IPS-15b (cell line): Measurements from ENCODE around the gene C1RL.

Source experiments
- H3K27me3 ChIP-seq: one replicate; pipeline ENCODE4 v1.6.1; 2013; ENCODE audit warnings: low read length; ENCODE audit not compliant: control insufficient read depth, insufficient read depth
- H3K36me3 ChIP-seq: one replicate; pipeline ENCODE4 v1.6.1; 2013; ENCODE audit warnings: low read length; ENCODE audit not compliant: control insufficient read depth, insufficient read depth
- H3K4me1 ChIP-seq: one replicate; pipeline ENCODE4 v1.6.1; 2013; ENCODE audit warnings: mild to moderate bottlenecking, low read length; ENCODE audit not compliant: control insufficient read depth, insufficient read depth
- H3K4me3 ChIP-seq: one replicate; pipeline ENCODE4 v1.5.1; 2013; ENCODE audit warnings: low read depth, low read length
- H3K9ac ChIP-seq: one replicate; pipeline ENCODE4 v1.6.1; 2013; ENCODE audit warnings: low read depth, mild to moderate bottlenecking, low read length
- H3K9me3 ChIP-seq: one replicate; pipeline ENCODE4 v1.6.1; 2013; ENCODE audit warnings: mild to moderate bottlenecking, low read length; ENCODE audit not compliant: control insufficient read depth, insufficient read depth

Gene C1RL

GRCh38 chr12:7083125-7083524 lies 25.9 kb downstream of the C1RL start:
- Histone ChIP-seq H3K9me3 (no peaks in the 10 kb centered on the region), H3K4me3 (no peak overlapping the region)

GRCh38 chr12:7081037-7081436 lies 28.0 kb downstream of the C1RL start:
- Histone ChIP-seq H3K27me3 (no peaks in the 10 kb centered on the region), H3K9me3 (no peaks in the 10 kb centered on the region), H3K4me1 (no peaks in the 10 kb centered on the region), H3K4me3 (no peak overlapping the region), H3K36me3 (peaks cover 6% of the 10 kb centered on the region), H3K9ac (no peak overlapping the region)

More at GRCh38 chr12:7083125-7083524, 25.9 kb downstream of the C1RL start:
- Histone ChIP-seq H3K27me3 (no peaks in the 10 kb centered on the region), H3K36me3 (peaks cover 6% of the 10 kb centered on the region), H3K4me1 (no peaks in the 10 kb centered on the region), H3K9ac (no peak overlapping the region)

GRCh38 chr12:7079826-7080125 lies 29.2 kb downstream of the C1RL start:
- no peak overlapping the region for H3K4me3 ChIP-seq
- H3K4me1 ChIP-seq, result no peaks in the 10 kb centered on the region
- no peaks in the 10 kb centered on the region for H3K27me3 ChIP-seq
- H3K9me3 ChIP-seq, result no peaks in the 10 kb centered on the region
- no peak overlapping the region for H3K9ac ChIP-seq
- peaks cover 4% of the 10 kb centered on the region for H3K36me3 ChIP-seq

GRCh38 chr12:7078163-7078562 lies 30.9 kb downstream of the C1RL start:
- no peaks in the 10 kb centered on the region for H3K27me3 ChIP-seq
- no peak overlapping the region for H3K9ac ChIP-seq
- H3K9me3 ChIP-seq, result no peaks in the 10 kb centered on the region

GRCh38 chr12:7076493-7076892 lies 32.5 kb downstream of the C1RL start:
- H3K9me3 ChIP-seq, result no peaks in the 10 kb centered on the region
- H3K4me1 ChIP-seq, result no peaks in the 10 kb centered on the region
- H3K36me3 ChIP-seq, result no peaks in the 10 kb centered on the region
- no peak overlapping the region for H3K4me3 ChIP-seq
- H3K27me3 ChIP-seq, result no peaks in the 10 kb centered on the region
- no peak overlapping the region for H3K9ac ChIP-seq

More at GRCh38 chr12:7078163-7078562, 30.9 kb downstream of the C1RL start:
- H3K36me3 ChIP-seq, result no peaks in the 10 kb centered on the region
- no peak overlapping the region for H3K4me3 ChIP-seq
- no peaks in the 10 kb centered on the region for H3K4me1 ChIP-seq

GRCh38 chr12:7075939-7076338 lies 33.1 kb downstream of the C1RL start:
- Histone ChIP-seq H3K4me3 (no peak overlapping the region), H3K9ac (no peak overlapping the region), H3K4me1 (no peaks in the 10 kb centered on the region), H3K27me3 (no peaks in the 10 kb centered on the region), H3K9me3 (no peaks in the 10 kb centered on the region), H3K36me3 (no peaks in the 10 kb centered on the region)

- no peak overlapping the region for H3K4me3 ChIP-seq
- H3K36me3 ChIP-seq, result no peaks in the 10 kb centered on the region
- H3K27me3 ChIP-seq, result no peaks in the 10 kb centered on the region
- H3K4me1 ChIP-seq, result no peaks in the 10 kb centered on the region
- H3K9ac ChIP-seq, result no peak overlapping the region
- H3K9me3 ChIP-seq, result no peaks in the 10 kb centered on the region
Measured at GRCh38 chr12:7075518-7075917, 33.5 kb downstream of the C1RL start.

GRCh38 chr12:7073946-7074345 lies 35.1 kb downstream of the C1RL start:
- Histone ChIP-seq H3K9ac (no peak overlapping the region), H3K27me3 (no peaks in the 10 kb centered on the region), H3K4me3 (no peak overlapping the region), H3K9me3 (no peaks in the 10 kb centered on the region), H3K4me1 (no peaks in the 10 kb centered on the region), H3K36me3 (no peaks in the 10 kb centered on the region)

- Histone ChIP-seq H3K4me1 (no peaks in the 10 kb centered on the region), H3K9ac (no peak overlapping the region), H3K4me3 (no peak overlapping the region), H3K36me3 (no peaks in the 10 kb centered on the region), H3K9me3 (no peaks in the 10 kb centered on the region), H3K27me3 (no peaks in the 10 kb centered on the region)
Measured at GRCh38 chr12:7072554-7072953, 36.5 kb downstream of the C1RL start.

GRCh38 chr12:7072035-7072434 lies 37.0 kb downstream of the C1RL start:
- Histone ChIP-seq H3K9ac (no peak overlapping the region), H3K9me3 (no peaks in the 10 kb centered on the region), H3K4me1 (no peaks in the 10 kb centered on the region), H3K27me3 (no peaks in the 10 kb centered on the region), H3K36me3 (no peaks in the 10 kb centered on the region), H3K4me3 (no peak overlapping the region)

- no peaks in the 10 kb centered on the region for H3K36me3 ChIP-seq
- no peak overlapping the region for H3K9ac ChIP-seq
- H3K9me3 ChIP-seq, result no peaks in the 10 kb centered on the region
- no peaks in the 10 kb centered on the region for H3K4me1 ChIP-seq
- H3K27me3 ChIP-seq, result no peaks in the 10 kb centered on the region
- H3K4me3 ChIP-seq, result no peak overlapping the region
Measured at GRCh38 chr12:7069386-7069785, 39.6 kb downstream of the C1RL start.

- Histone ChIP-seq H3K9ac (no peak overlapping the region), H3K4me3 (no peak overlapping the region), H3K9me3 (no peaks in the 10 kb centered on the region), H3K4me1 (no peaks in the 10 kb centered on the region), H3K36me3 (no peaks in the 10 kb centered on the region), H3K27me3 (no peaks in the 10 kb centered on the region)
Measured at GRCh38 chr12:7068994-7069346, 40.0 kb downstream of the C1RL start.
